Measurements from ENCODE around the gene REN.

REN gene

DNA sequence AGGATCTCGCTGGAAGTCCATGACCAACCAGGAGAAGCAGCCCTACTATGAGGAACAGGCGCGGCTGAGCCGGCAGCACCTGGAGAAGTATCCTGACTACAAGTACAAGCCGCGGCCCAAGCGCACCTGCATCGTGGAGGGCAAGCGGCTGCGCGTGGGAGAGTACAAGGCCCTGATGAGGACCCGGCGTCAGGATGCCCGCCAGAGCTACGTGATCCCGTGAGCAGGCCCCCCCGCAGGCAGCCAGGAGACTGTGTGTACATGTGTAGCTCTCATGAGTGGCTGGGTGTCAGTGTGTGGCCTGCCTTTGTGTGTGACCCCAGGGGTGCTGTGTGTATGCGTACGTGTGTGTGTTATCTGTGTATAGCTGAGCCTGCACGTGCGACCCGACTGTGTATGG is 41.5 kb downstream of the REN start:
- no peak for TF ChIP-seq CTCF (IDR thresholded peaks at IDR 0.05; ENCODE audit: insufficient read depth, low read depth, low read length, missing control alignments)
- DNase-seq (ENCODE audit: low read depth), result no peak
- H3K4me3 ChIP-seq (ENCODE audit: low read depth, low read length), result no peak overlapping the region

DNA sequence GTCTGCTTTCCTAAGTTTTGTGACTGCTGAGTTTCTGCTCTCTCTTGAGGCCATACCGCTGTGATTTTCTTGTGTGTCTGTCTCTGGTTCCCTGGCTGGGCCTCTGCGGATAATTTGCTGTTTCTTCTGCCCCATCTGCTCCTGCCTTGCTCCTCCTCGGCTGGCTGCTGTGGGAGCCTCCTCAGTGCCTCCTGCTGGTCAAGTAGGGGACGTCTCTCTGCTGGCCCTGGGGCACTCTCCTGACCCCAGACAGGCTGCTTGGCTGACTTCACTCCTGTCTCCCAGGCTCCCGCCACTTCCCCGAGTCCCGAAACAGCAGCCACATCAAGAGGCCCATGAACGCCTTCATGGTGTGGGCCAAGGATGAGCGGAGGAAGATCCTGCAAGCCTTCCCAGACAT is 42.8 kb downstream of the REN start:
- DNase-seq (ENCODE audit: low read depth), result peak; percentile 13
- TF ChIP-seq CTCF (IDR thresholded peaks at IDR 0.05; ENCODE audit: insufficient read depth, low read depth, low read length, missing control alignments), result peak; percentile 33
- H3K4me3 ChIP-seq (ENCODE audit: low read depth, low read length), result no peak overlapping the region

DNA sequence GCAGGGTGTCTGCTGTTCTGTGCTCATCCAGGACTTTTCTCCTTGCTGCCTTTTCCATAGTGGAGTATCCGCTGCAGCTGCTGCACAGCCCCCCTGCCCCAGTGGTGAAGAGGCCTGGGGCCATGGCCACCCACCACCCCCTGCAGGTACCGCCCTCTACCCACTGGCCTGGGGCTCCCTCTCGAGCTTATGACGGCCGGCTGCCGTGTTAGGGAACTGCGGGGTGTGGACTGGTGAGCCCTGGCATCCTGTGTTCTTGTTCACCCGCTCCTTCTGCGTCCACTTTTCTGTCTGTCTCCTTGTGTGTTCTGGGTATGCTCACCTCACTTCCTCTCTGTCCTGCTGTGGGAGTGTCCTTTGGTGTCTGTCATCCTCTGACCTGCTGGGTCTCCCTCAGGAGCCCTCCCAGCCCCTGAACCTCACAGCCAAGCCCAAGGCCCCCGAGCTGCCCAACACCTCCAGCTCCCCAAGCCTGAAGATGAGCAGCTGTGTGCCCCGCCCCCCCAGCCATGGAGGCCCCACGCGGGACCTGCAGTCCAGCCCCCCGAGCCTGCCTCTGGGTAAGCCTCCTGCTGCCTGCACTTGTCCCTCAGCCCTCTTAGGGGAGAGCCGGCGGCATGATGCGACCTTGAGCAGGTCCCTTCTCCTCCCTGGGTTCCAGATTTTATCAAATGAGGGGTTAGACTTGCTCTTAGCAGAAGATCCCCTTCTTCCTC is 44.1 kb downstream of the REN start:
- no peak for DNase-seq (ENCODE audit: low read depth)
- TF ChIP-seq CTCF (IDR thresholded peaks at IDR 0.05; ENCODE audit: insufficient read depth, low read depth, low read length, missing control alignments), result no peak
- no peak overlapping the region for H3K4me3 ChIP-seq (ENCODE audit: low read depth, low read length)

GRCh38 chr1:204116539-204116938 is 49.6 kb downstream of the REN start:
- no peak for DNase-seq (ENCODE audit: low read depth)
- no peak overlapping the region for H3K4me3 ChIP-seq (ENCODE audit: low read depth, low read length)
- no peak for TF ChIP-seq CTCF (IDR thresholded peaks at IDR 0.05; ENCODE audit: insufficient read depth, low read depth, low read length, missing control alignments)

- H3K4me3 ChIP-seq (ENCODE audit: low read depth, low read length), result no peak overlapping the region
- no peak for TF ChIP-seq CTCF (IDR thresholded peaks at IDR 0.05; ENCODE audit: insufficient read depth, low read depth, low read length, missing control alignments)
- DNase-seq (ENCODE audit: low read depth), result no peak
Observed at GRCh38 chr1:204115116-204115515, 51.0 kb downstream of the REN start.

DNA sequence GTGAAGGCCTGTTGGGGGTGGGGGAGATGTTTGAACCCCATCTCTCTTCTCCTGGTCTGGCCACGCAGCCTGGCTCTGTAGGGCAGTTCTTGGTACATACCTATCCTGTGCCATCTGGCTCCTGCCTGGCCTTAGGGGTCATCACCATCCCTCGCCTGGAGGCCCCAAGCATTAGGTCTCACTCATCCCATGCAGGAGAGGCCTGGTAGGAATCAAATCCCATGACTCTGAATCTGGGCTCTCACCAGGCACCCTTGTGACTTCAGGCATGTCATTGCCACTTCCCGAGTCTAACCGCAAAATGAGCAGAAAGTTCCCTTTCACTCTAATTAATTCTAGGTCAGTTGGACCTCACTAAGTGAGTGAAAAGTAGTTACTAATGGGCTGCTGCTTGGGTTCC is 51.5 kb downstream of the REN start:
- no peak for DNase-seq (ENCODE audit: low read depth)
- no peak for TF ChIP-seq CTCF (IDR thresholded peaks at IDR 0.05; ENCODE audit: insufficient read depth, low read depth, low read length, missing control alignments)
- no peak overlapping the region for H3K4me3 ChIP-seq (ENCODE audit: low read depth, low read length)

GRCh38 chr1:204113896-204114295 is 52.2 kb downstream of the REN start:
- no peak for DNase-seq (ENCODE audit: low read depth)
- TF ChIP-seq CTCF (IDR thresholded peaks at IDR 0.05; ENCODE audit: insufficient read depth, low read depth, low read length, missing control alignments), result no peak
- no peak overlapping the region for H3K4me3 ChIP-seq (ENCODE audit: low read depth, low read length)
